ENCODE data around the gene PTMS. TPM values are rescaled to one million over a fixed set of nuclear protein-coding genes. Genes with fewer than 3 reads are reported as not detected.

PTMS gene
- total RNA-seq, result 100 to 1,000 TPM; 196 to 392 (median 255) TPM
- polyA plus RNA-seq, result 100 to 1,000 TPM in 2 of 3 donors, 10 to 100 TPM in 1; 93.2 to 198 (median 174) TPM

- WGBS, 2 donors, result 2 to 3% methylated on average over 63 of the region's 63 CpGs
- DNase-seq, result peak; percentile 97
- no peaks in the 10 kb centered on the region for H3K27me3 ChIP-seq
- no peaks in the 10 kb centered on the region for H3K9me3 ChIP-seq
- peaks cover 0 to 65% (median 61%) of the 10 kb centered on the region in 4 donors for H3K4me1 ChIP-seq
- TF ChIP-seq EP300 (IDR thresholded peaks at IDR 0.05), result no peak
- TF ChIP-seq POLR2A (IDR thresholded peaks at IDR 0.05), result peak in 1 of 2 donors; percentile 31
- peak; percentile 93 to 97 (median 94) for TF ChIP-seq POLR2AphosphoS5 (IDR thresholded peaks at IDR 0.05)
- intact Hi-C loops (cut with DNase I), result loop anchor here (5.0 kb wide), 2 partner anchors 61 to 154 kb away; partner anchors contain the start of gene P3H3
- H3K36me3 ChIP-seq, result peaks cover 0 to 16% (median 6%) of the 10 kb centered on the region in 4 donors
- peak within 1 kb of the TSS; percentile 61 to 94 (median 91) for H3K4me3 ChIP-seq
- H3K27ac ChIP-seq, result peak within 1 kb of the TSS; percentile 93 to 99 (median 96)
Measured at GRCh38 chr12:6765634-6766581, at the start of gene PTMS. Gene PTMS (plus strand): TSS chr12:6766363. CDS start chr12:6766706, 343 bp downstream.

- H3K27ac ChIP-seq, result no peak overlapping the region
- H3K4me1 ChIP-seq, result no peaks in the 10 kb centered on the region
- WGBS, 2 donors, result 71 to 87% methylated on average over 8 of the region's 10 CpGs
- no peak for DNase-seq
- H3K27me3 ChIP-seq, result peaks cover 0 to 21% (median 0%) of the 10 kb centered on the region in 3 donors
- no peaks in the 10 kb centered on the region for H3K9me3 ChIP-seq
- H3K36me3 ChIP-seq, result no peaks in the 10 kb centered on the region
- TF ChIP-seq CTCF (IDR thresholded peaks at IDR 0.05) (no peak), EP300 (IDR thresholded peaks at IDR 0.05) (no peak), POLR2A (IDR thresholded peaks at IDR 0.05) (no peak), POLR2AphosphoS5 (IDR thresholded peaks at IDR 0.05) (no peak)
- H3K4me3 ChIP-seq, result no peak overlapping the region
- intact Hi-C loops (cut with DNase I), result no loop called here
Measured at GRCh38 chr12:6716874-6717437, 49.2 kb upstream of the PTMS start.

GRCh38 chr12:6722863-6723262 lies 43.3 kb upstream of the PTMS start:
- TF ChIP-seq EP300 (IDR thresholded peaks at IDR 0.05) (no peak), POLR2A (IDR thresholded peaks at IDR 0.05) (no peak), POLR2AphosphoS5 (IDR thresholded peaks at IDR 0.05) (no peak)
- Histone ChIP-seq H3K27ac (peak overlapping the region in 1 of 4 donors; percentile 86), H3K36me3 (peaks cover 0 to 12% (median 3%) of the 10 kb centered on the region in 4 donors), H3K27me3 (no peaks in the 10 kb centered on the region), H3K4me3 (no peak overlapping the region), H3K4me1 (peaks cover 0 to 15% (median 14%) of the 10 kb centered on the region in 4 donors), H3K9me3 (no peaks in the 10 kb centered on the region)
- WGBS, 2 donors, result 81 to 87% methylated on average over 3 of the region's 3 CpGs
- intact Hi-C loops (cut with DNase I), result loop anchor here (1.0 to 5.0 kb wide), 2 partner anchors 34 to 61 kb away; partner anchors contain the start of genes ING4 and ZNF384
- no peak for DNase-seq

GRCh38 chr12:6723607-6724408 lies 42.4 kb upstream of the PTMS start, which contains the start of gene COPS7A:
Gene COPS7A (plus strand): TSS chr12:6724046. CDS start chr12:6724657, 611 bp downstream.
- WGBS, 2 donors, result 0 to 1% methylated on average over 49 of the region's 49 CpGs
- TF ChIP-seq POLR2AphosphoS5 (IDR thresholded peaks at IDR 0.05) (peak; percentile 46 to 85 (median 77)), EP300 (IDR thresholded peaks at IDR 0.05) (peak in 1 of 4 donors; percentile 19), POLR2A (IDR thresholded peaks at IDR 0.05) (peak; percentile 13 to 52), CTCF (IDR thresholded peaks at IDR 0.05) (no peak)
- no peaks in the 10 kb centered on the region for H3K27me3 ChIP-seq
- DNase-seq, result peak; percentile 99
- peak within 1 kb of the TSS; percentile 52 to 67 (median 55) for H3K4me3 ChIP-seq
- H3K27ac ChIP-seq, result peak within 1 kb of the TSS; percentile 80 to 86 (median 84)
- intact Hi-C loops (cut with DNase I), result loop anchor here (1.0 to 5.0 kb wide), 2 partner anchors 35 to 62 kb away; partner anchors contain the start of genes ING4 and ZNF384
- H3K4me1 ChIP-seq, result peaks cover 0 to 15% (median 14%) of the 10 kb centered on the region in 4 donors
- H3K9me3 ChIP-seq, result no peaks in the 10 kb centered on the region
- H3K36me3 ChIP-seq, result peaks cover 3 to 22% (median 13%) of the 10 kb centered on the region in 4 donors

- intact Hi-C loops (cut with DNase I), result loop anchor here (5.0 kb wide), 1 partner anchor 62 kb away; the partner anchor contains the start of gene ING4
- peak overlapping the region; percentile 80 to 86 (median 84) for H3K27ac ChIP-seq
Measured at GRCh38 chr12:6724409-6724797, 41.8 kb upstream of the PTMS start.

More at GRCh38 chr12:6724409-6724797, 41.8 kb upstream of the PTMS start:
- Histone ChIP-seq H3K36me3 (peaks cover 5 to 28% (median 16%) of the 10 kb centered on the region in 4 donors), H3K9me3 (no peaks in the 10 kb centered on the region), H3K4me1 (peaks cover 0 to 15% (median 14%) of the 10 kb centered on the region in 4 donors), H3K27me3 (no peaks in the 10 kb centered on the region), H3K4me3 (peak overlapping the region; percentile 52 to 67 (median 55))
- DNase-seq, result peak; percentile 72
- WGBS, 2 donors, result 14 to 43% methylated on average over 10 of the region's 10 CpGs
- TF ChIP-seq POLR2A (IDR thresholded peaks at IDR 0.05), result no peak
- TF ChIP-seq EP300 (IDR thresholded peaks at IDR 0.05), result no peak
- TF ChIP-seq CTCF (IDR thresholded peaks at IDR 0.05), result no peak
- no peak for TF ChIP-seq POLR2AphosphoS5 (IDR thresholded peaks at IDR 0.05)

All from sigmoid colon (tissue), 7 donors.